Activated T-cell treated with anti-CD3 and anti-CD28 coated beads, Interleukin-2, amount 50 U/mL, for 24 hours (primary cell): ENCODE measurements around the gene NUAK1.
"Not testable (repeated sequence)": the region's sequence is repeated elsewhere in the genome, so short reads cannot be mapped to it uniquely, and the experiment has no call there.

ENCODE experiments used
- DNase-seq: peaks from one replicate; pipeline ENCODE4 v3.0.0-alpha.2; 2020
- H3K27ac Mint-ChIP-seq: 2 replicates; pipeline ENCODE4 v1.8.0; 2020; ENCODE audit warnings: mild to moderate bottlenecking, mixed read lengths
- H3K27me3 Mint-ChIP-seq: 2 replicates; pipeline ENCODE4 v1.8.0; 2020; ENCODE audit warnings: mixed read lengths
- H3K36me3 Mint-ChIP-seq: 2 replicates; pipeline ENCODE4 v1.8.0; 2020; ENCODE audit warnings: low read depth, mixed read lengths
- H3K4me1 Mint-ChIP-seq: 2 replicates; pipeline ENCODE4 v1.8.0; 2020; ENCODE audit warnings: low read depth, mixed read lengths
- H3K4me3 Mint-ChIP-seq: 2 replicates; pipeline ENCODE4 v1.8.0; 2020; ENCODE audit warnings: mild to moderate bottlenecking, moderate library complexity, mixed read lengths
- H3K9me3 Mint-ChIP-seq: 2 replicates; pipeline ENCODE4 v1.8.0; 2020; ENCODE audit warnings: mixed read lengths

NUAK1 gene

GRCh38 chr12:106027911-106028310 is 110.8 kb downstream of the NUAK1 start:
- Mint-ChIP-seq H3K4me3 (no peak overlapping the region), H3K4me1 (peaks cover 2% of the 10 kb centered on the region)

GRCh38 chr12:106027286-106027685 is 111.5 kb downstream of the NUAK1 start:
- Mint-ChIP-seq H3K36me3 (no peaks in the 10 kb centered on the region), H3K9me3 (no peaks in the 10 kb centered on the region), H3K4me1 (peaks cover 2% of the 10 kb centered on the region)

More at GRCh38 chr12:106027911-106028310, 110.8 kb downstream of the NUAK1 start:
- peaks cover 18% of the 10 kb centered on the region for H3K27me3 Mint-ChIP-seq
- no peaks in the 10 kb centered on the region for H3K36me3 Mint-ChIP-seq
- H3K27ac Mint-ChIP-seq = no peak overlapping the region
- no peaks in the 10 kb centered on the region for H3K9me3 Mint-ChIP-seq
- no peak for DNase-seq

GRCh38 chr12:106025129-106025528 is 113.6 kb downstream of the NUAK1 start:
- no peak for DNase-seq
- no peaks in the 10 kb centered on the region for H3K4me1 Mint-ChIP-seq
- no peak overlapping the region for H3K27ac Mint-ChIP-seq
- no peaks in the 10 kb centered on the region for H3K36me3 Mint-ChIP-seq
- H3K4me3 Mint-ChIP-seq = no peak overlapping the region
- H3K9me3 Mint-ChIP-seq = no peaks in the 10 kb centered on the region
- H3K27me3 Mint-ChIP-seq = peaks cover 17% of the 10 kb centered on the region

More at GRCh38 chr12:106027286-106027685, 111.5 kb downstream of the NUAK1 start:
- no peak for DNase-seq
- Mint-ChIP-seq H3K27me3 (peaks cover 18% of the 10 kb centered on the region), H3K4me3 (no peak overlapping the region), H3K27ac (no peak overlapping the region)

GRCh38 chr12:106023039-106023438 is 115.7 kb downstream of the NUAK1 start:
- Mint-ChIP-seq H3K27ac (no peak overlapping the region), H3K4me1 (no peaks in the 10 kb centered on the region), H3K27me3 (peaks cover 22% of the 10 kb centered on the region), H3K4me3 (no peak overlapping the region), H3K36me3 (no peaks in the 10 kb centered on the region), H3K9me3 (peaks cover 12% of the 10 kb centered on the region)
- no peak for DNase-seq

- H3K36me3 Mint-ChIP-seq = no peaks in the 10 kb centered on the region
- H3K27me3 Mint-ChIP-seq = peaks cover 19% of the 10 kb centered on the region
- H3K27ac Mint-ChIP-seq = no peak overlapping the region
These were observed 116.2 kb downstream of the NUAK1 start for GRCh38 chr12:106022568-106023012.

DNA sequence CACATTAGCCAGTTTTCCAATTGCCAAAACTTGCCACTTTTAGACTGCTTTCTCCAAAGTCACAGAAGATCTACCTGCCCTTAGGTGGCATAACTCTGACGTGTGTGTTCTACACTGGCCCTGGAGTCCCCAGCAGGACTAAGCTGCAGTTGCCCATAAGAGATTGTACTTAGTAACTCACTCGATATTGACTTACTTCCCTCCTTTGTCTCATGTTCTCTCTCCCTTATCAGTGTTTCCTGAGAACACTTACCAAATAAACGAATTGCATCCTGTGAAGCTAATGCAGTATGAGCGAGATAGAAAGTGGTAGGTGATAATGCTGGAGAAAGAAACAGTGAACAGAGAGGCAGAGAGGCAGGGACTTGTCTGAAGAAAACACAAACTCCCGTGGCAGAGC is 117.2 kb downstream of the NUAK1 start:
- DNase-seq = no peak
- H3K27ac Mint-ChIP-seq = no peak overlapping the region
- no peaks in the 10 kb centered on the region for H3K36me3 Mint-ChIP-seq
- no peak overlapping the region for H3K4me3 Mint-ChIP-seq
- H3K9me3 Mint-ChIP-seq = peaks cover 14% of the 10 kb centered on the region
- peaks cover 10% of the 10 kb centered on the region for H3K27me3 Mint-ChIP-seq
- H3K4me1 Mint-ChIP-seq = no peaks in the 10 kb centered on the region

More at GRCh38 chr12:106022568-106023012, 116.2 kb downstream of the NUAK1 start:
- DNase-seq = no peak
- Mint-ChIP-seq H3K9me3 (peaks cover 14% of the 10 kb centered on the region), H3K4me3 (no peak overlapping the region), H3K4me1 (no peaks in the 10 kb centered on the region)

- Mint-ChIP-seq H3K4me1 (no peaks in the 10 kb centered on the region), H3K27ac (no peak overlapping the region)
These were observed 118.0 kb downstream of the NUAK1 start for GRCh38 chr12:106020736-106021135.

GRCh38 chr12:106019144-106019543 is 119.6 kb downstream of the NUAK1 start:
- no peak for DNase-seq
- Mint-ChIP-seq H3K4me1 (no peaks in the 10 kb centered on the region), H3K9me3 (peaks cover 14% of the 10 kb centered on the region)

More at GRCh38 chr12:106020736-106021135, 118.0 kb downstream of the NUAK1 start:
- no peak for DNase-seq
- Mint-ChIP-seq H3K9me3 (peaks cover 14% of the 10 kb centered on the region), H3K4me3 (no peak overlapping the region), H3K27me3 (peaks cover 7% of the 10 kb centered on the region), H3K36me3 (no peaks in the 10 kb centered on the region)

GRCh38 chr12:106018286-106018685 is 120.5 kb downstream of the NUAK1 start:
- H3K9me3 Mint-ChIP-seq = peaks cover 14% of the 10 kb centered on the region
- no peaks in the 10 kb centered on the region for H3K36me3 Mint-ChIP-seq
- DNase-seq = no peak
- H3K4me1 Mint-ChIP-seq = no peaks in the 10 kb centered on the region
- peaks cover 12% of the 10 kb centered on the region for H3K27me3 Mint-ChIP-seq
- no peak overlapping the region for H3K4me3 Mint-ChIP-seq
- H3K27ac Mint-ChIP-seq = no peak overlapping the region

More at GRCh38 chr12:106019144-106019543, 119.6 kb downstream of the NUAK1 start:
- peaks cover 7% of the 10 kb centered on the region for H3K27me3 Mint-ChIP-seq
- H3K36me3 Mint-ChIP-seq = no peaks in the 10 kb centered on the region
- H3K4me3 Mint-ChIP-seq = no peak overlapping the region
- H3K27ac Mint-ChIP-seq = no peak overlapping the region

GRCh38 chr12:106016601-106017278 is 122.0 kb downstream of the NUAK1 start:
- H3K4me1 Mint-ChIP-seq, H3K36me3 Mint-ChIP-seq: not testable (repeated sequence)
- H3K9me3 Mint-ChIP-seq = peaks cover 14% of the 10 kb centered on the region

DNA sequence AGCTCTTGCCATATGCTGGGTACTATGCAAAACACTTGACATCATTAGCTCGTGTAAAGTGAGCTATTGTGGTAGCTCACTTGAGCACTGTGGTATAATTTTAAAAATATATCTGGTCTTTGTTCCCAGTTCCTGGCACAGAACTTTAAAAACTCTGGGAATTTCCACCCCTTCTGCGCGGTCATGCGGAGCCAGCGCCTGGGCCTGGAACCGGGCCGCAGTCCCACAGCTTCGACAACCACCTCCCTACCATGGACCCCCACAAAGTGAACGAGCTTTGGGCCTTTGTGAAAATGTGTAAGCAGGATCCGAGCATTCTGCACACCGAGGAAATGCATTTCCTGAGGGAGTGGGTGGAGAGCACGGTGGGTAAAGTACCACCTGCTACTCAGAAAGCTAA is 123.1 kb downstream of the NUAK1 start:
- no peak overlapping the region for H3K27ac Mint-ChIP-seq
- peaks cover 12% of the 10 kb centered on the region for H3K27me3 Mint-ChIP-seq
- peaks cover 14% of the 10 kb centered on the region for H3K9me3 Mint-ChIP-seq
- H3K4me3 Mint-ChIP-seq = no peak overlapping the region
- DNase-seq = no peak
- H3K36me3 Mint-ChIP-seq = no peaks in the 10 kb centered on the region
- no peaks in the 10 kb centered on the region for H3K4me1 Mint-ChIP-seq

More at GRCh38 chr12:106016601-106017278, 122.0 kb downstream of the NUAK1 start:
- DNase-seq, H3K27ac Mint-ChIP-seq, H3K4me3 Mint-ChIP-seq: not testable (repeated sequence)
- H3K27me3 Mint-ChIP-seq = peaks cover 12% of the 10 kb centered on the region

- Mint-ChIP-seq H3K9me3 (peaks cover 6% of the 10 kb centered on the region), H3K4me1 (no peaks in the 10 kb centered on the region), H3K27ac (no peak overlapping the region), H3K36me3 (no peaks in the 10 kb centered on the region), H3K27me3 (peaks cover 5% of the 10 kb centered on the region), H3K4me3 (no peak overlapping the region)
- no peak for DNase-seq
These were observed 124.8 kb downstream of the NUAK1 start for GRCh38 chr12:106013941-106014340.
